Neural progenitor cell (in vitro differentiated cells): ENCODE measurements around the gene INSYN1. TPM values are rescaled to one million over a fixed set of nuclear protein-coding genes. Genes with fewer than 3 reads are reported as not detected.
A peak's percentile ranks its signal among the peaks of the same experiment; 100 is the strongest.

ENCODE experiments used
- DNase-seq: peaks from one replicate; pipeline ENCODE4 v3.0.0-alpha.2; 2016; ENCODE audit warnings: low spot score
- H2AFZ ChIP-seq: fragments of 200-600 bp; sonication (generic); replicated peaks from 2 replicates; pipeline ENCODE4 v1.6.1; 2016; ENCODE audit warnings: antibody characterized with exemption
- H3F3A ChIP-seq: fragments of 200-600 bp; sonication (generic); 2 replicates; pipeline ENCODE4 v1.6.1; 2016; ENCODE audit warnings: antibody characterized with exemption, low read depth
- H3K27ac ChIP-seq: fragments of 200-600 bp; sonication (generic); 2 replicates; pipeline ENCODE4 v1.5.1; 2016; ENCODE audit warnings: mild to moderate bottlenecking
- H3K27me3 ChIP-seq: fragments of 200-600 bp; sonication (generic); 2 replicates; pipeline ENCODE4 v1.6.1; 2016; ENCODE audit warnings: mild to moderate bottlenecking, moderate library complexity
- H3K36me3 ChIP-seq: fragments of 200-600 bp; sonication (generic); 2 replicates; pipeline ENCODE4 v1.5.1; 2016
- H3K4me1 ChIP-seq: fragments of 200-600 bp; sonication (generic); 2 replicates; pipeline ENCODE4 v1.6.1; 2016; ENCODE audit warnings: mixed run types
- H3K4me2 ChIP-seq: fragments of 200-600 bp; sonication (generic); 2 replicates; pipeline ENCODE4 v1.6.1; 2016
- H3K4me3 ChIP-seq: fragments of 200-600 bp; sonication (generic); 2 replicates; pipeline ENCODE4 v1.5.1; 2016
- H3K79me2 ChIP-seq: fragments of 200-600 bp; sonication (generic); 2 replicates; pipeline ENCODE4 v1.6.1; 2016; ENCODE audit warnings: low read depth
- H3K9ac ChIP-seq: fragments of 200-600 bp; sonication (generic); 2 replicates; pipeline ENCODE4 v1.6.1; 2016
- H3K9me3 ChIP-seq: fragments of 200-600 bp; sonication (generic); 2 replicates; pipeline ENCODE4 v1.5.1; 2016; ENCODE audit warnings: low read depth
- H4K20me1 ChIP-seq: fragments of 200-600 bp; sonication (generic); 2 replicates; pipeline ENCODE4 v1.6.1; 2016; ENCODE audit warnings: low read depth
- H3K27ac Mint-ChIP-seq: 3 replicates; pipeline ENCODE4 v1.8.0; 2021; ENCODE audit warnings: mixed read lengths
- H3K27me3 Mint-ChIP-seq: 2 replicates; pipeline ENCODE4 v1.8.0; 2022; ENCODE audit warnings: low read depth, mild to moderate bottlenecking, inconsistent platforms, moderate library complexity, mixed read lengths; ENCODE audit not compliant: insufficient read depth
- H3K36me3 Mint-ChIP-seq: 3 replicates; pipeline ENCODE4 v1.8.0; 2021; ENCODE audit warnings: mixed read lengths
- H3K4me1 Mint-ChIP-seq: 3 replicates; pipeline ENCODE4 v1.8.0; 2021; ENCODE audit warnings: mixed read lengths
- H3K4me3 Mint-ChIP-seq: 3 replicates; pipeline ENCODE4 v1.8.0; 2021; ENCODE audit warnings: mild to moderate bottlenecking, moderate library complexity, mixed read lengths
- H3K9me3 Mint-ChIP-seq: 3 replicates; pipeline ENCODE4 v1.8.0; 2020; ENCODE audit warnings: mixed read lengths
- CTCF ChIP-seq: fragments of 200-600 bp; sonication (generic); IDR thresholded peaks from 2 replicates; pipeline ENCODE4 v1.5.1; 2017; ENCODE audit warnings: antibody characterized with exemption, mild to moderate bottlenecking
- EZH2 ChIP-seq: fragments of 200-600 bp; sonication (generic); IDR thresholded peaks from 2 replicates; pipeline ENCODE4 v1.6.1; 2017; ENCODE audit warnings: antibody characterized with exemption, mild to moderate bottlenecking, moderate library complexity
- EZH2phosphoT487 ChIP-seq: fragments of 200-600 bp; sonication (generic); IDR thresholded peaks from 2 replicates; pipeline ENCODE4 v1.6.1; 2017; ENCODE audit warnings: antibody characterized with exemption
- total RNA-seq: library from RNA; depleted of rRNA; stranded (reverse); fragments of >200 nt; gene quantifications from 2 replicates; pipeline ENCODE4 v1.2.3, GENCODE V29; 2015; ENCODE audit warnings: low replicate concordance

The INSYN1 gene
- total RNA-seq, 1 donor from 2014 or later: 0.17 TPM

DNA sequence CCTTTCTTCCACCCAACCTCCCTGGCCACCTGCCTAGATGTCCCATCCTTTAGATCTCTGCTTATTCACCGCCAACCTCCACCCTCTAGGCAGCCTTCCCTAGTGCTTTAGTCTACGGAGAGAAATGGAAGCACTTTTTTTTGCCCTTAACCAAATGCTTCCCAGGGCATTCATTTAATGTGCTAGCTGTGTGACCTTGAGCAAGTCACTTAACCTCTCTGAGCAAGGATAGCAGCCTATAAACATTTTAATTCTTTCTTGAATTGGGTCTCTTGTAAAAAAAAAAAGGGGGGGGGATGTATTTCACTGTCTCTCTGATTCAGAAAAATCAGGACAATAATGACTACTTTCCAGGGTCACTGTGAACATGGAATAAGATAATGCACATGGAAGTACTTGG lies 3.2 kb upstream of the INSYN1 start:
- Histone ChIP-seq H3K4me2 (no peak overlapping the region), H3K9ac (no peak overlapping the region), H4K20me1 (peaks cover 5% of the 10 kb centered on the region), H3K79me2 (no peaks in the 10 kb centered on the region), H3K9me3 (no peaks in the 10 kb centered on the region), H3K27me3 (peaks cover 48% of the 10 kb centered on the region), H3K27ac (no peak overlapping the region), H3F3A (peaks cover 14% of the 10 kb centered on the region), H2AFZ (no peak overlapping the region), H3K4me1 (peaks cover 14% of the 10 kb centered on the region), H3K4me3 (no peak overlapping the region), H3K36me3 (no peaks in the 10 kb centered on the region)
- Mint-ChIP-seq H3K27me3 (peaks cover 5% of the 10 kb centered on the region), H3K9me3 (no peaks in the 10 kb centered on the region), H3K4me3 (no peak overlapping the region), H3K4me1 (peaks cover 13% of the 10 kb centered on the region), H3K36me3 (no peaks in the 10 kb centered on the region), H3K27ac (no peak overlapping the region)
- DNase-seq: no peak
- TF ChIP-seq CTCF (no peak), EZH2 (no peak), EZH2phosphoT487 (no peak)

GRCh38 chr15:73755946-73756345 lies 2.8 kb upstream of the INSYN1 start:
- H3K79me2 ChIP-seq: no peaks in the 10 kb centered on the region
- H3K9ac ChIP-seq: no peak overlapping the region
- no peak overlapping the region for H3K4me2 ChIP-seq
- Mint-ChIP-seq H3K36me3 (no peaks in the 10 kb centered on the region), H3K4me1 (peaks cover 14% of the 10 kb centered on the region), H3K9me3 (no peaks in the 10 kb centered on the region), H3K27ac (no peak overlapping the region), H3K27me3 (peaks cover 6% of the 10 kb centered on the region), H3K4me3 (no peak overlapping the region)
- peaks cover 17% of the 10 kb centered on the region for H3K4me1 ChIP-seq
- no peaks in the 10 kb centered on the region for H3K36me3 ChIP-seq
- H3K4me3 ChIP-seq: no peak overlapping the region
- no peak for DNase-seq
- H3F3A ChIP-seq: peaks cover 14% of the 10 kb centered on the region
- no peaks in the 10 kb centered on the region for H3K9me3 ChIP-seq
- TF ChIP-seq CTCF (no peak), EZH2 (no peak), EZH2phosphoT487 (no peak)
- peaks cover 5% of the 10 kb centered on the region for H4K20me1 ChIP-seq
- H3K27ac ChIP-seq: no peak overlapping the region
- H3K27me3 ChIP-seq: peaks cover 50% of the 10 kb centered on the region
- no peak overlapping the region for H2AFZ ChIP-seq

DNA sequence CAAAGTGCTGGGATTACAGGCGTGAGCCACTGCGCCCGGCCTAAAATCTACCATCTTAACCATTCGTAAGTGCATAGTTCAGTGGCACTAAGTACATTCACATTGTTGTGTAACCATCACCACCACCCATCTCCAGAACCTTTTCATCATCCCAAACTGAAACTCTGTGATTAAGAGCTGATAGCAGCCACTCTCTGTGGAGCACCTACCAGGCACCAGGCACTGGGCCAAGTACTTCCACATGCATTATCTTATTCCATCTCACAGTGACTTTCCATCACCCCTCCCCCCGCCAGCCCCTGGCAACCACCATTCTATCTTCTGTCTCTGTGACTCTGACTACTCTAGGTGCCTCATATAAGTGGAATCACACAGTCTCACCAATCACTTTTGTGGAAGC lies 2.3 kb upstream of the INSYN1 start:
- Histone ChIP-seq H4K20me1 (peaks cover 5% of the 10 kb centered on the region), H3K4me1 (peaks cover 17% of the 10 kb centered on the region), H3K9ac (no peak overlapping the region), H3K9me3 (no peaks in the 10 kb centered on the region), H3F3A (peaks cover 14% of the 10 kb centered on the region), H3K4me3 (no peak overlapping the region), H3K36me3 (no peaks in the 10 kb centered on the region), H3K27ac (no peak overlapping the region), H2AFZ (no peak overlapping the region), H3K4me2 (no peak overlapping the region), H3K27me3 (peaks cover 50% of the 10 kb centered on the region), H3K79me2 (no peaks in the 10 kb centered on the region)
- no peaks in the 10 kb centered on the region for H3K9me3 Mint-ChIP-seq
- peak overlapping the region; percentile 53 for H3K4me3 Mint-ChIP-seq
- peaks cover 18% of the 10 kb centered on the region for H3K4me1 Mint-ChIP-seq
- no peak overlapping the region for H3K27ac Mint-ChIP-seq
- no peak for TF ChIP-seq EZH2phosphoT487
- no peak for TF ChIP-seq CTCF
- no peak for TF ChIP-seq EZH2
- H3K27me3 Mint-ChIP-seq: peaks cover 7% of the 10 kb centered on the region
- no peaks in the 10 kb centered on the region for H3K36me3 Mint-ChIP-seq
- no peak for DNase-seq
